G401 (cell line): ENCODE results near the gene EGFL6. TPM values are rescaled to one million over a fixed set of nuclear protein-coding genes. Genes with fewer than 3 reads are reported as not detected.
"Not testable (repeated sequence)": the region's sequence is repeated elsewhere in the genome, so short reads cannot be mapped to it uniquely, and the experiment has no call there.

Experiments used
- DNase-seq: peaks from one replicate; pipeline ENCODE4 v3.0.0-alpha.2; 2015; ENCODE audit warnings: low spot score
- in situ Hi-C: cut with HindIII; loops from 2 replicates; pipeline ENCODE4 v1.10.0; 2016; ENCODE audit warnings: low sequenced_read_pairs, mixed read lengths
- total RNA-seq: library from RNA; depleted of rRNA; stranded (reverse); fragments of >200 nt; shearing (Covaris generic); gene quantifications from 2 replicates; pipeline ENCODE4 v1.2.3, GENCODE V29; 2014; rRNA removed

The EGFL6 gene
- total RNA-seq, 1 experiment from 2014 or later, result 9.5 TPM

DNA sequence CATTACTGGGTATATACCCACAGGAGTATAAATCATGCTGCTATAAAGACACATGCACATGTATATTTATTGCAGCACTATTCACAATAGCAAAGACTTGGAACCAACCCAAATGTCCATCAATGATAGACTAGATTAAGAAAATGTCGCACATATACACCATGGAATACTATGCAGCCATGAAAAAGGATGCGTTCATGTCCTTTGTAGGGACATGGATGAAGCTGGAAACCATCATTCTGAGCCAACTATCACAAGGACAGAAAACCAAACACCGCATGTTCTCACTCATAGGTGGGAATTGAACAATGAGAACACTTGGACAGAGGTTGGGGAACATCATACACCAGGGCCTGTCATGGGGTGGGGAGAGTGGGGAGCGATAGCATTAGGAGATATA is 110.3 kb downstream of the EGFL6 start:
- in situ Hi-C loops, DNase-seq: not testable (repeated sequence)

DNA sequence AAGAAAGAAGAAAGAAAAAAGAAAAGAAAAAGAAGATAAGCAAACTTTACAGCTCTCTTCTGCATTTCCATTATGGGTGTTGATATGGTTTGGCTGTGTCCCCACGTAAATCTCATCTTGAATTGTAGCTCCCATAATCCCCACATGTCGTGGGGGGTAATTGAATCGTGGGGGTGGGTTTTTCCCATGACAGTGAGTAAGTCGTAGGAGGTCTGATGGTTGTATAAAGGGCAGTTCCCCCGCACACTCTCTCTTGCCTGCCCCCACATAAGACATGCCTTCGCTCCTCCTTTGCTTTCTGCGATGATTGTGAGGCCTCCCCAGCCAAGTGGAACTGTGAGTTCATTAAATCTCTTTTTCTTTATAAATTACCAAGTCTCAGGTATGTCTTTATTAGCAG is 112.2 kb downstream of the EGFL6 start:
- DNase-seq, result no peak
- in situ Hi-C loops, result no loop called here

Other genes with a start within 250 kb of the EGFL6 start
- gene ATXN3L, start 249.5 kb upstream of the EGFL6 start, total RNA-seq, result not detected in 2 replicates
- 0.81 and 2.3 TPM in 2 replicates for gene TCEANC, start 83.5 kb downstream of the EGFL6 start, total RNA-seq
- gene RAB9A, start 119.5 kb downstream of the EGFL6 start, total RNA-seq, result 62.5 and 92.6 TPM in 2 replicates
- 17.2 and 17.6 TPM in 2 replicates for gene TRAPPC2, start 165.0 kb downstream of the EGFL6 start, total RNA-seq
- gene OFD1, start 165.1 kb downstream of the EGFL6 start, total RNA-seq, result 17.0 and 26.9 TPM in 2 replicates
- gene GPM6B, start 247.5 kb downstream of the EGFL6 start, total RNA-seq, result 145 and 154 TPM in 2 replicates